ENCODE measurements around the gene IRX3. TPM values are rescaled to one million over a fixed set of nuclear protein-coding genes. Genes with fewer than 3 reads are reported as not detected.

Gene IRX3
- total RNA-seq, 2 donors from 2014 or later, result 33.2 to 95.1 TPM

DNA sequence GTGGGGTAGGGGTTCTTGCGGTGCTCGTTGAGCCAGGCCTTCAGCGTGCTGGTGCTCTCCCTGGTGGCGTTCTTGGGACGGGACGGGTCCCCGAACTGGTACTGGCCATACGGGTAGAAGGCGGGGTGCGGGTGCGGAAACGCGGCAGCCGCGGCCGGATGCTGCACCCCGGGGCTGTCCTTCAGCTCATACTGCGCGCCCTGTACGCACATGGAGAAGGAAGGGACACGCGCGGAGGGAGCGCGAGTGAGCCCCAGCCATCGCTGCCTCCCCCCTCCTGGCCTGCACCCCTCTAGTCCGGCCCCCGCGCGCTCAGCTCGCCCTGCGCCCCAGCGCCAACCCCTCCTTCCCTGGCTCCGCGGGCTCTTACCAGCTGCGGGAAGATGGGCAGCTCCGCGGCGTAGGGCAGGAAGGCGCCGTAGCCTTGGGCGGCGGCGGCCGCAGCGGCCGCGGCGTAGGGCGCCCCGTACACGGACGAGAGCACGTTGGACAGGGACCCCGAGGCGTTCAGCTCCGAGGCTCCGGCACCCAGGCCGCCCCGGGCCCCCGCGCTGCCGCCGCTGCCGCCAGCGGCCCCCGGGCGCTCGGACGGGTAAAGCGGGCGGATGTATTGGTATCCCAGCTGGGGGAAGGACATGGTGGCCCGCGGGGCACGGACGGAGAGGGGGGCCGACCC lies 1.0 kb downstream of the IRX3 start:
- Histone ChIP-seq H3K4me3 (peak overlapping the region; percentile 54 to 87), H3K9me3 (no peaks in the 10 kb centered on the region), H3K27me3 (replicated peaks; ENCODE audit: insufficient read depth) (no peaks in the 10 kb centered on the region), H3K4me1 (replicated peaks) (no peaks in the 10 kb centered on the region), H3K27ac (peak overlapping the region; percentile 97 to 98), H3K36me3 (peaks cover 0 to 6% of the 10 kb centered on the region in 2 donors)
- no peak for TF ChIP-seq POLR2A (IDR thresholded peaks at IDR 0.05)
- peak in 1 of 4 experiments; percentile 41 for TF ChIP-seq CTCF (IDR thresholded peaks at IDR 0.05)
- 0% methylated on average over 23 of the region's 77 CpGs for WGBS
- DNase-seq (ENCODE audit: low spot score), result peak; percentile 32
- intact Hi-C loops (cut with DNase I), result loop anchor here (10.0 kb wide), 1 partner anchor 371 kb away; no protein-coding TSS in a partner anchor

- Histone ChIP-seq H3K27me3 (replicated peaks; ENCODE audit: insufficient read depth) (no peaks in the 10 kb centered on the region), H3K4me1 (replicated peaks) (no peaks in the 10 kb centered on the region), H3K27ac (peak overlapping the region; percentile 97 to 98), H3K9me3 (no peaks in the 10 kb centered on the region), H3K36me3 (peaks cover 0 to 6% of the 10 kb centered on the region in 2 donors), H3K4me3 (peak overlapping the region; percentile 54 to 87)
- DNase-seq (ENCODE audit: low spot score), result no peak
- WGBS, result 4% methylated on average over 38 of the region's 42 CpGs
- TF ChIP-seq POLR2AphosphoS5 (IDR thresholded peaks at IDR 0.05), result no peak
- no peak for TF ChIP-seq POLR2A (IDR thresholded peaks at IDR 0.05)
- no peak for TF ChIP-seq CTCF (IDR thresholded peaks at IDR 0.05)
- intact Hi-C loops (cut with DNase I), result loop anchor here (10.0 kb wide), 1 partner anchor 370 kb away; no protein-coding TSS in a partner anchor
These were observed 1.6 kb downstream of the IRX3 start for GRCh38 chr16:54284931-54285413.

DNA sequence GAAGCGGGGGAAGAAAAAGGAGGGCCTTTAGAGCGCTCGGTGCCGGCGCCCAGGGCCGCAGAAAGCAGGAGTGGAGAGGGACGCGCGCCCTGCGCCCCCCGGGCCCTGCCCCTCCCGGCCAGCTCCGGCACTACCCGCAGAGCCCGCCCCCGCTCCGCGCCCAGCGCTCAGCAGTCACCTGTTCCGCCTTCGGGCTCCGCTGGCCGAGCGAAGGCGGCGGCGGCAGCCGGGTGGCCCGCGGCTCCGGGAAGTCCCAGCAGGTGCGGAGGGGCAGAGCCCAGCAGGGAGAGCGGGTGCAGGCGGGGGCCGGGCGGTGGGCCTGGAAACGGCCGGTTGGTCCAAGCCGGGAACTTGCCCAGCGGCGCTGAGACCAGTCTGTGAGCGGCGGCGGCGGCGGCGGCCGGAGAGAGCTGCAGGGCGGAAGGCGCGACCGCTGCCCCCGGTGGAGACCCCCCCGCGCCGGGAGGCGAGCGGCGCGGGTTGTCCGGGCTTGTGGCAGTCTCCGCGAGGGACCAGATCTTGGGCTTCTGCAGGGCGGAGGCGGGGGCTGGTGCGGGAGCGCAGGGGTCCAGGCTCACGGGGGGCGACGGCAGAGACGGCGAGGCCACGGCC lies 2.2 kb downstream of the IRX3 start:
- TF ChIP-seq POLR2AphosphoS5 (IDR thresholded peaks at IDR 0.05), result no peak
- TF ChIP-seq CTCF (IDR thresholded peaks at IDR 0.05), result peak in 2 of 4 experiments; percentile 14 to 22
- 6% methylated on average over 51 of the region's 73 CpGs for WGBS
- Histone ChIP-seq H3K27me3 (replicated peaks; ENCODE audit: insufficient read depth) (no peaks in the 10 kb centered on the region), H3K36me3 (peaks cover 0 to 6% of the 10 kb centered on the region in 2 donors), H3K9me3 (no peaks in the 10 kb centered on the region), H3K27ac (peak overlapping the region; percentile 97 to 98), H3K4me1 (replicated peaks) (no peaks in the 10 kb centered on the region), H3K4me3 (peak overlapping the region; percentile 54 to 87)
- peak; percentile 30 for DNase-seq (ENCODE audit: low spot score)
- intact Hi-C loops (cut with DNase I), result loop anchor here (10.0 kb wide), 1 partner anchor 370 kb away; no protein-coding TSS in a partner anchor

DNA sequence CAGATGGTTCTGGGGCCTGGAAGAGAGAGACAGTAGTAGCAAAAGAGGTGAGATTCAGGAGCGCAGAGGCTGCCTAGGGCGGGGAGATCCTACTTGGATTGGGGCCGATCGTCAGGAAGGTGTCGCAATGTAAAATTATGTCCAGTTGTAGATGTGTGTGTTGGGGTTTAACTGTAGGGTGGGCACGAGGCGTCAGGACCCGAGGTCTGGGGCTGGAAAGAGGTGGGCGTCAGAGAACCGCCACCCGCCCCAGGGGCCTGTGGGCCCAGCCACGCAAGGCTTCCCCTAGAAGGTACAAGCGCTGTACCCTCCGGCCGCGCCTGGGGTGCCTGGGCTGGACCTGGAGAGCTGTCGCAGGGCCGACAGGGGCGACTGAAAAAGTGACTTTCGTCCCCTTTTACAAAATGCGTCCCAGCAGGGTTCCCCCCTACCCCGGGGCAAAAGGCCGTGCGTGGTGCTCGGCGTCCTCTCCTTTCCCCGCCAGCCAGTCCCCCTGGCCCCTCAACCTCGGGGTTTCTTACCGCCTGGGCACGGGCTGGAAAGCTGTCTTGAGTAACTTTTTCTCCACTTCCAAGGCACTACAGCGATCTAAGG lies 2.8 kb downstream of the IRX3 start:
- Histone ChIP-seq H3K27me3 (replicated peaks; ENCODE audit: insufficient read depth) (no peaks in the 10 kb centered on the region), H3K4me1 (replicated peaks) (no peaks in the 10 kb centered on the region)
- no peak for DNase-seq (ENCODE audit: low spot score)

More for the DNA sequence above, 2.8 kb downstream of the IRX3 start:
- TF ChIP-seq POLR2AphosphoS5 (IDR thresholded peaks at IDR 0.05) (no peak), CTCF (IDR thresholded peaks at IDR 0.05) (no peak), POLR2A (IDR thresholded peaks at IDR 0.05) (no peak)
- H3K36me3 ChIP-seq, result peaks cover 0 to 6% of the 10 kb centered on the region in 2 donors
- no peaks in the 10 kb centered on the region for H3K9me3 ChIP-seq
- peak overlapping the region; percentile 54 to 87 for H3K4me3 ChIP-seq
- peak overlapping the region; percentile 97 to 98 for H3K27ac ChIP-seq
- intact Hi-C loops (cut with DNase I), result loop anchor here (10.0 kb wide), 1 partner anchor 369 kb away; no protein-coding TSS in a partner anchor
- WGBS, result 21% methylated on average over 31 of the region's 31 CpGs

Measured in prostate gland (tissue), 2 donors.